ENCODE results near the gene PITPNM3.

DNA sequence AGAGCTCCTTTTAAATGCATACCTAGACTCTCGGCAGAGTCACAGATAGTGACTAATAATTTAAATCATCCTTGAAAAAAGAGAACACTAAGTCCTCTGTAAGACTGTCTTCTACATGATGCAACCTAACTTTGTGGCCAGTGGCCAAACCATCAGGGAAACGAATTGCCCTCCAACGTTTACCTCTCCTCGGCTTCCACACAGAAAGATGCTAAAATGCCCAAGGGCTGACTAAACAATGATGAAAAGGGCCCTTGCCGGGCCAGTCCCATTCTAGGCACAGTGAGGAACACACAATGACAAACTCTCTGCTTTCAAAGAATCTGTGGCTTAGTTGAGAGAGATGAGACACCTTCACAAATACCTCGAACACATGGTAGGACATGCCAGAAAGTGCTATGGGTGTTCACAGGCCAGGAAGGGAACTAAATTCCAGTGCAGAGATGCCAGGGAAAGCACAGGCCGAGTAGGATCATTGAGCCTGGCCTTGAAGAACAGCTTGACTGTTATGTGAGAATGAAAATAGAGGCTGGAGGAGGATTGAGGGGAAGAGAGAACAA, 35.3 kb upstream of the PITPNM3 start:
- TF ChIP-seq, protein P1, sequence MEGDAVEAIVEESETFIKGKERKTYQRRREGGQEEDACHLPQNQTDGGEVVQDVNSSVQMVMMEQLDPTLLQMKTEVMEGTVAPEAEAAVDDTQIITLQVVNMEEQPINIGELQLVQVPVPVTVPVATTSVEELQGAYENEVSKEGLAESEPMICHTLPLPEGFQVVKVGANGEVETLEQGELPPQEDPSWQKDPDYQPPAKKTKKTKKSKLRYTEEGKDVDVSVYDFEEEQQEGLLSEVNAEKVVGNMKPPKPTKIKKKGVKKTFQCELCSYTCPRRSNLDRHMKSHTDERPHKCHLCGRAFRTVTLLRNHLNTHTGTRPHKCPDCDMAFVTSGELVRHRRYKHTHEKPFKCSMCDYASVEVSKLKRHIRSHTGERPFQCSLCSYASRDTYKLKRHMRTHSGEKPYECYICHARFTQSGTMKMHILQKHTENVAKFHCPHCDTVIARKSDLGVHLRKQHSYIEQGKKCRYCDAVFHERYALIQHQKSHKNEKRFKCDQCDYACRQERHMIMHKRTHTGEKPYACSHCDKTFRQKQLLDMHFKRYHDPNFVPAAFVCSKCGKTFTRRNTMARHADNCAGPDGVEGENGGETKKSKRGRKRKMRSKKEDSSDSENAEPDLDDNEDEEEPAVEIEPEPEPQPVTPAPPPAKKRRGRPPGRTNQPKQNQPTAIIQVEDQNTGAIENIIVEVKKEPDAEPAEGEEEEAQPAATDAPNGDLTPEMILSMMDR (IDR thresholded peaks at IDR 0.05) = no peak
- TF ChIP-seq POLR2AphosphoS5 (IDR thresholded peaks at IDR 0.05) (no peak), POLR2A (IDR thresholded peaks at IDR 0.05) (no peak), EP300 (IDR thresholded peaks at IDR 0.05) (no peak)

Measured in gastroesophageal sphincter (tissue), 3 donors.